IMR-90 (cell line): ENCODE measurements around the gene LCN10. TPM values are rescaled to one million over a fixed set of nuclear protein-coding genes. Genes with fewer than 3 reads are reported as not detected.

Experiments
- ATAC-seq: fragments of 200-7000 bp; cut with Tn5 transposase; 2 replicates; pipeline ENCODE4 v1.9.1; 2020; ENCODE audit warnings: low read depth, mild to moderate bottlenecking, moderate library complexity
- BruUV-seq: library from RNA; stranded (reverse); fragments of 400-500 nt; replicated peaks from 2 replicates; lab custom pipeline; 2021; lab: Mats Ljungman, UMichigan
- CTCF ChIA-PET: fragments of 300-600 bp; formaldehyde crosslinking; extraction: SDS; loops from one replicate; lab custom pipeline; 2021; ENCODE audit warnings: antibody characterized with exemption; lab: Yijun Ruan, JAX
- POLR2A ChIA-PET: fragments of 300-600 bp; sonication (Branson Sonifier 250); formaldehyde crosslinking; loops from one replicate; lab custom pipeline; 2022; ENCODE audit warnings: antibody characterized with exemption; ENCODE audit not compliant: unreplicated experiment; lab: Charles Lee
- DNase-seq: peaks from one replicate; pipeline ENCODE4 v3.0.0; 2013
- H2AFZ ChIP-seq: replicated peaks from 2 replicates; pipeline ENCODE3; 2013; ENCODE audit warnings: low read length, mild to moderate bottlenecking; ENCODE audit not compliant: poor library complexity
- H2AK5ac ChIP-seq: 2 replicates; pipeline ENCODE4 v1.6.1; 2013; ENCODE audit warnings: low read depth, low read length, inconsistent platforms
- H2AK9ac ChIP-seq: replicated peaks from 2 replicates; pipeline ENCODE3; 2013; ENCODE audit warnings: mild to moderate bottlenecking, low read depth, low read length, moderate library complexity; ENCODE audit not compliant: poor library complexity
- H2BK120ac ChIP-seq: 2 replicates; pipeline ENCODE4 v1.6.1; 2013; ENCODE audit warnings: low read depth, low read length, inconsistent platforms
- H2BK15ac ChIP-seq: 3 replicates; pipeline ENCODE4 v1.6.1; 2013; ENCODE audit warnings: low read depth, low read length, inconsistent platforms
- H2BK20ac ChIP-seq: 2 replicates; pipeline ENCODE4 v1.6.1; 2013; ENCODE audit warnings: low read depth, mild to moderate bottlenecking, inconsistent platforms, low read length, moderate library complexity
- H2BK5ac ChIP-seq: 2 replicates; pipeline ENCODE4 v1.6.1; 2013; ENCODE audit warnings: mild to moderate bottlenecking, low read depth, low read length, inconsistent platforms; ENCODE audit not compliant: poor library complexity, severe bottlenecking
- H3K14ac ChIP-seq: replicated peaks from 2 replicates; pipeline ENCODE4 v1.6.1; 2013; ENCODE audit warnings: low read depth, low read length, inconsistent platforms
- H3K18ac ChIP-seq: 2 replicates; pipeline ENCODE4 v1.6.1; 2013; ENCODE audit warnings: low read depth, low read length, control low read depth
- H3K23ac ChIP-seq: 2 replicates; pipeline ENCODE4 v1.6.1; 2013; ENCODE audit warnings: low read depth, low read length, inconsistent platforms
- H3K27ac ChIP-seq: 2 replicates; pipeline ENCODE4 v1.5.1; 2013; ENCODE audit warnings: mild to moderate bottlenecking, control low read depth, low read length; ENCODE audit not compliant: insufficient read depth
- H3K27me3 ChIP-seq: 2 replicates; pipeline ENCODE4 v1.6.1; 2013; ENCODE audit warnings: low read length; ENCODE audit not compliant: control insufficient read depth, insufficient read depth
- H3K36me3 ChIP-seq: 2 replicates; pipeline ENCODE4 v1.6.1; 2013; ENCODE audit warnings: low read length, mixed read lengths; ENCODE audit not compliant: control insufficient read depth, insufficient read depth
- H3K4ac ChIP-seq: 2 replicates; pipeline ENCODE4 v1.6.1; 2013; ENCODE audit warnings: low read depth, low read length, inconsistent platforms
- H3K4me1 ChIP-seq: 2 replicates; pipeline ENCODE4 v1.6.1; 2013; ENCODE audit warnings: low read length, mixed read lengths; ENCODE audit not compliant: control insufficient read depth, insufficient read depth
- H3K4me2 ChIP-seq: 2 replicates; pipeline ENCODE4 v1.6.1; 2013; ENCODE audit warnings: low read depth, mild to moderate bottlenecking, control low read depth, low read length, moderate library complexity
- H3K4me3 ChIP-seq: 2 replicates; pipeline ENCODE4 v1.5.1; 2013; ENCODE audit warnings: low read depth, mild to moderate bottlenecking, control low read depth, low read length, moderate library complexity; ENCODE audit not compliant: insufficient read depth
- H3K56ac ChIP-seq: 2 replicates; pipeline ENCODE4 v1.6.1; 2013; ENCODE audit warnings: low read length, inconsistent platforms; ENCODE audit not compliant: insufficient read depth; ENCODE audit errors: extremely low read depth
- H3K79me1 ChIP-seq, 2 experiments: 2 replicates each; pipeline ENCODE4 v1.6.1; 2013; ENCODE audit warnings: low read length in 2 of 2, inconsistent platforms in 1 of 2, low read depth in 1 of 2
- H3K9ac ChIP-seq: 2 replicates; pipeline ENCODE4 v1.6.1; 2013; ENCODE audit warnings: low read depth, low read length, control low read depth
- H3K9me1 ChIP-seq: 2 replicates; pipeline ENCODE4 v1.6.1; 2013; ENCODE audit warnings: low read length, inconsistent platforms; ENCODE audit not compliant: insufficient read depth
- H3K9me3 ChIP-seq: 2 replicates; pipeline ENCODE4 v1.6.1; 2013; ENCODE audit warnings: low read length; ENCODE audit not compliant: control insufficient read depth, insufficient read depth
- H4K20me1 ChIP-seq: 2 replicates; pipeline ENCODE4 v1.6.1; 2013; ENCODE audit warnings: low read length, inconsistent platforms; ENCODE audit not compliant: insufficient read depth
- H4K5ac ChIP-seq: 2 replicates; pipeline ENCODE4 v1.6.1; 2013; ENCODE audit warnings: mild to moderate bottlenecking, low read depth, low read length, control low read depth
- H4K8ac ChIP-seq, 2 experiments: 2 replicates each; pipeline ENCODE4 v1.6.1; 2013; ENCODE audit warnings: low read depth in 2 of 2, low read length in 2 of 2, control low read depth in 1 of 2, inconsistent platforms in 1 of 2
- H4K91ac ChIP-seq: 2 replicates; pipeline ENCODE4 v1.6.1; 2013; ENCODE audit warnings: low read depth, low read length, inconsistent platforms; ENCODE audit not compliant: insufficient read depth
- BHLHE40 ChIP-seq: fragments of 150-350 bp; IDR thresholded peaks from 2 replicates; pipeline ENCODE4 v1.6.1; 2016; ENCODE audit warnings: mild to moderate bottlenecking, low read depth, low read length
- NFE2L2 ChIP-seq: fragments of 150-350 bp; IDR thresholded peaks from 2 replicates; pipeline ENCODE4 v1.6.1; 2016; ENCODE audit warnings: low read depth, mild to moderate bottlenecking, low read length
- POLR2A ChIP-seq: IDR thresholded peaks from 2 replicates; pipeline ENCODE4 v1.6.1; 2012; ENCODE audit warnings: mild to moderate bottlenecking, low read depth, low read length
- WGBS, 2 experiments: methylation state at CpG; one replicate each; pipeline versions ENCODE4 v1.1.5 to v1.1.7; 2013; ENCODE audit warnings: missing lambda C conversion rate in 2 of 2; ENCODE audit not compliant: insufficient read length in 1 of 2; ENCODE audit errors: extremely low coverage in 2 of 2; 5-methylcytosine and 5-hydroxymethylcytosine counted together
- dilution Hi-C: fragments of 300-500 bp; cut with HindIII; formaldehyde crosslinking; loops from one replicate; pipeline ENCODE4 v1.14.3; 2018; ENCODE audit warnings: low sequenced_read_pairs; ENCODE audit not compliant: unreplicated experiment
- in situ Hi-C: fragments of 300-500 bp; cut with MboI; formaldehyde crosslinking; loops from 3 replicates; pipeline ENCODE4 v1.14.3; 2019; ENCODE audit warnings: low sequenced_read_pairs, inconsistent platforms, mixed read lengths
- intact Hi-C: fragments of 100-400 bp; cut with micrococcal nuclease; formaldehyde crosslinking; loops from 2 replicates; pipeline ENCODE4 v1.10.0; 2022
- polyA plus RNA-seq, 3 experiments: library from polyadenylated mRNA; depleted of rRNA; stranded (reverse); fragments of >200 nt; gene quantifications; 2 replicates each; pipeline ENCODE4 v1.2.3, GENCODE V29; 2012; ENCODE audit warnings: low replicate concordance in 1 of 3
- total RNA-seq: library from RNA; depleted of rRNA; stranded (reverse); fragments of >200 nt; gene quantifications from 2 replicates; pipeline ENCODE4 v1.2.3, GENCODE V29; 2012
- TF ChIP-seq, protein P1 (sequence below): fragments of 150-350 bp; IDR thresholded peaks from 2 replicates; pipeline ENCODE4 v1.6.1; 2017; ENCODE audit warnings: mild to moderate bottlenecking, antibody characterized with exemption, low read length, low read depth

The LCN10 gene
- total and polyA plus RNA-seq, 2 of the 4 experiments (the other 2 are of a cell fraction) = not detected

DNA sequence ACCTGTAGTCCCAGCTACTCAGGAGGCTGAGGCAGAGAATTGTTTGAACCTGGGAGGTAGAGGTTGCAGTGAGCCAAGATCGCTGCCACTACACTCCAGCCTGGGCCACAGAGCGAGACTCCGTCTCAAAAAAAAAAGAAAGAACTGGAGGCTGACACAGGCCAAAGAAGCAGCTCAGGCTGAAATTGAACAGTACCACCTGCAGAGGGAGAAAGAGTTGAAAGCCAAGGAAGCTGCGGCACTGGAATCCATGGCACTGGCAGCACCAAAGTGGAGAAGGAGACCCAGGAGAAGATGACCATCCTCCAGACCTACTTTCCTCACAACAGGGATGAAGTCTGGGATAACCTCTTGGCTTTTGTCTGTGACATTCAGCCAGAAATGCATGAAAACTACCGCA lies 37.1 kb upstream of the LCN10 start:
- intact Hi-C loops = loop anchor here (2.0 kb wide), 1 partner anchor 13 kb away; no protein-coding TSS in a partner anchor
- ATAC-seq = no peak

More for the DNA sequence above, 37.1 kb upstream of the LCN10 start:
- Histone ChIP-seq H4K20me1 (no peaks in the 10 kb centered on the region), H2AFZ (no peak overlapping the region), H2BK20ac (no peak overlapping the region), H2AK5ac (no peak overlapping the region), H3K4me1 (no peaks in the 10 kb centered on the region), H2BK15ac (no peak overlapping the region), H3K4ac (no peak overlapping the region), H3K79me1 (no peaks in the 10 kb centered on the region), H4K8ac (no peak overlapping the region), H3K18ac (no peak overlapping the region), H3K4me3 (no peak overlapping the region), H3K23ac (no peak overlapping the region), H3K27me3 (peaks cover 48% of the 10 kb centered on the region), H2BK5ac (no peak overlapping the region), H2AK9ac (no peak overlapping the region), H3K36me3 (no peaks in the 10 kb centered on the region), H3K14ac (no peak overlapping the region), H3K9me1 (no peaks in the 10 kb centered on the region), H3K9ac (no peak overlapping the region), H3K9me3 (no peaks in the 10 kb centered on the region), H3K27ac (no peak overlapping the region), H3K4me2 (no peak overlapping the region), H4K5ac (no peak overlapping the region), H3K56ac (no peak overlapping the region; the same call in 1 of the 2 replicates), H2BK120ac (no peak overlapping the region), H4K91ac (no peak overlapping the region)
- no TSS peak for BruUV-seq
- ChIA-PET CTCF (interaction anchor here (1.3 kb wide), 1 partner anchor 11 kb away, joined by 4 read pairs; the partner anchor contains the start of gene TMEM141), POLR2A (no interaction called here)
- dilution Hi-C loops (no loop called here), in situ Hi-C loops (loop anchor here (10.0 kb wide), 1 partner anchor 255 kb away; the partner anchor contains the start of gene FUT7)
- no peak for DNase-seq
- TF ChIP-seq BHLHE40 (no peak), POLR2A (no peak), NFE2L2 (no peak)
- TF ChIP-seq, protein P1, sequence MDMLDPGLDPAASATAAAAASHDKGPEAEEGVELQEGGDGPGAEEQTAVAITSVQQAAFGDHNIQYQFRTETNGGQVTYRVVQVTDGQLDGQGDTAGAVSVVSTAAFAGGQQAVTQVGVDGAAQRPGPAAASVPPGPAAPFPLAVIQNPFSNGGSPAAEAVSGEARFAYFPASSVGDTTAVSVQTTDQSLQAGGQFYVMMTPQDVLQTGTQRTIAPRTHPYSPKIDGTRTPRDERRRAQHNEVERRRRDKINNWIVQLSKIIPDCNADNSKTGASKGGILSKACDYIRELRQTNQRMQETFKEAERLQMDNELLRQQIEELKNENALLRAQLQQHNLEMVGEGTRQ = no peak
- WGBS, 2 experiments = 20% methylated on average over 1 of the region's 5 CpGs; no CpG with 5 or more reads in 1 of the 2 experiments
